H1 (cell line): Measurements from ENCODE around the gene CTBP2. TPM values are rescaled to one million over a fixed set of nuclear protein-coding genes. Genes with fewer than 3 reads are reported as not detected.

ENCODE experiments used
- microRNA-seq, 2 experiments: library from miRNA; unstranded; fragments of <30 nt; microRNA quantifications; one replicate each; pipeline versions ENCODE4 to v1.2.0, GENCODE V29; 2016 to 2020; ENCODE audit warnings: borderline microRNAs expressed in 2 of 2, borderline number of aligned reads in 2 of 2, borderline replicate concordance in 1 of 2
- polyA plus RNA-seq, 7 experiments: library from polyadenylated mRNA; depleted of rRNA in 3 of 7; stranded (reverse) in 5 of 7; unstranded in 2 of 7; fragments of >200 nt in 5 of 7; fragments of 200-250 nt in 2 of 7; gene quantifications; 1 replicate in 5 of 7; 2 replicates in 1 of 7; 4 replicates in 1 of 7; pipeline versions ENCODE4 v1.2.1 to v1.2.3, GENCODE V29; 2011 to 2013; ENCODE audit warnings: missing spikeins in 2 of 7, mixed read lengths in 2 of 7
- small RNA-seq: library from polyadenylated mRNA; stranded (forward); fragments of <200 nt; extraction: miRNeasy Mini kit (QIAGEN cat#:217004); gene quantifications from one replicate; pipeline ENCODE3, GENCODE V24; 2013; ENCODE audit not compliant: insufficient read depth
- total RNA-seq: library from RNA; stranded (reverse); fragmentation: NEBNext Ultra II Directional; extraction: Animal tissue kit (Norgen Biotek cat#: 25700); gene quantifications from 2 replicates; pipeline ENCODE4 v1.2.1, GENCODE V29; 2021

CTBP2 gene
- total and polyA plus RNA-seq, 2 of the 8 experiments (the other 6 are each of a cell fraction or from before 2014, with no cell fraction given): 208 to 221 TPM

Small RNAs within 50 kb of the gene (microRNA-seq; reads per million reads assigned to microRNA genes)
- 0 reads per million in 2 experiments for gene MIR4296

Small RNAs within 50 kb of the gene (small RNA-seq; reads per million reads assigned to genes)
- not detected for gene MIR4296
- gene MRPS21P6: not detected

Other genes starting within 250 kb of the CTBP2 start
- gene ZRANB1, start 218.4 kb downstream of the CTBP2 start, total RNA-seq: 17.7 and 19.9 TPM in 2 replicates
- gene ZRANB1, start 218.4 kb downstream of the CTBP2 start, polyA plus RNA-seq (2011; rRNA removed): 3.9 and 6.1 TPM in 2 replicates